Umbilical cord (tissue), 1 donor: ENCODE results near the gene KLRC2. TPM values are rescaled to one million over a fixed set of nuclear protein-coding genes. Genes with fewer than 3 reads are reported as not detected.

Experiments
- total RNA-seq: library from RNA; depleted of rRNA; stranded (reverse); fragments of >200 nt; gene quantifications from one replicate; pipeline ENCODE4 v1.2.3, GENCODE V29; 2014; ENCODE audit warnings: low replicate concordance; ENCODE audit not compliant: insufficient read depth

Gene KLRC2
- total RNA-seq, 1 donor from 2014 or later, result not detected

Other genes with a start within 250 kb of the KLRC2 start
- 69.1 TPM for gene GABARAPL1, start 223.1 kb downstream of the KLRC2 start, total RNA-seq
- gene KLRD1, start 128.1 kb downstream of the KLRC2 start, total RNA-seq, result 5.1 TPM
- 1.2 TPM for gene KLRK1, start 46.0 kb downstream of the KLRC2 start, total RNA-seq
- 12.8 TPM for gene KLRC4, start 26.3 kb downstream of the KLRC2 start, total RNA-seq
- gene KLRC3, start 15.4 kb downstream of the KLRC2 start, total RNA-seq, result not detected
- 3.9 TPM for gene KLRC1, start 17.4 kb upstream of the KLRC2 start, total RNA-seq
- 3.9 TPM for gene EIF2S3B, start 69.9 kb upstream of the KLRC2 start, total RNA-seq
- gene MAGOHB, start 177.6 kb upstream of the KLRC2 start, total RNA-seq, result 29.1 TPM
- gene STYK1, start 238.0 kb upstream of the KLRC2 start, total RNA-seq, result 2.4 TPM